PC-3 (cell line): ENCODE data around the gene HTR1D. TPM values are rescaled to one million over a fixed set of nuclear protein-coding genes. Genes with fewer than 3 reads are reported as not detected.

Experiments
- ATAC-seq: fragments of 200-7000 bp; cut with Tn5 transposase; 2 replicates; pipeline ENCODE4 v1.9.1; 2020; ENCODE audit warnings: mild to moderate bottlenecking, moderate library complexity
- BruUV-seq: library from RNA; stranded (reverse); fragments of 400-500 nt; replicated peaks from 2 replicates; lab custom pipeline; 2021; lab: Mats Ljungman, UMichigan
- CTCF ChIA-PET: fragments of 300-600 bp; sonication (Branson Sonifier 250); formaldehyde crosslinking; loops from one replicate; lab custom pipeline; 2022; ENCODE audit warnings: antibody characterized with exemption; lab: Charles Lee
- POLR2A ChIA-PET: fragments of 300-600 bp; sonication (Branson Sonifier 250); formaldehyde crosslinking; loops from one replicate; lab custom pipeline; 2022; ENCODE audit warnings: antibody characterized with exemption; ENCODE audit not compliant: unreplicated experiment; lab: Charles Lee
- DNase-seq: peaks from one replicate; pipeline ENCODE4 v3.0.0-alpha.2; 2015
- H2AFZ ChIP-seq: fragments of 300-600 bp; sonication (generic); 2 replicates; pipeline ENCODE4 v1.6.0; 2016; ENCODE audit warnings: antibody characterized with exemption, low read length
- H3F3A ChIP-seq: fragments of 300-600 bp; sonication (generic); one replicate; pipeline ENCODE4 v1.6.0; 2017; ENCODE audit warnings: antibody characterized with exemption, low read length, control low read depth, mild to moderate bottlenecking; ENCODE audit not compliant: unreplicated experiment
- H3K27ac ChIP-seq: fragments of 300-600 bp; sonication (generic); 2 replicates; pipeline ENCODE4 v1.5.1; 2016; ENCODE audit warnings: mild to moderate bottlenecking, low read length
- H3K27me3 ChIP-seq: fragments of 300-600 bp; sonication (generic); 2 replicates; pipeline ENCODE4 v1.6.1; 2016; ENCODE audit warnings: low read length, mixed read lengths
- H3K36me3 ChIP-seq: fragments of 300-600 bp; sonication (generic); 2 replicates; pipeline ENCODE4 v1.6.1; 2016; ENCODE audit warnings: low read depth, mixed run types, low read length, mixed read lengths
- H3K4me1 ChIP-seq: fragments of 300-600 bp; sonication (generic); 2 replicates; pipeline ENCODE4 v1.5.1; 2016; ENCODE audit warnings: low read length; ENCODE audit not compliant: insufficient read depth
- H3K4me2 ChIP-seq: fragments of 300-600 bp; sonication (generic); 2 replicates; pipeline ENCODE4 v1.6.0; 2016; ENCODE audit warnings: low read length
- H3K4me3 ChIP-seq: fragments of 300-600 bp; sonication (generic); 2 replicates; pipeline ENCODE4 v1.5.1; 2016; ENCODE audit warnings: mild to moderate bottlenecking, low read length, mixed read lengths
- H3K79me2 ChIP-seq: fragments of 300-600 bp; sonication (generic); 2 replicates; pipeline ENCODE4 v1.6.1; 2017; ENCODE audit warnings: low read length, mixed read lengths
- H3K9ac ChIP-seq: fragments of 300-600 bp; sonication (generic); 2 replicates; pipeline ENCODE4 v1.6.0; 2016; ENCODE audit warnings: mild to moderate bottlenecking, low read length
- H3K9me2 ChIP-seq: fragments of 300-600 bp; sonication (generic); replicated peaks from 2 replicates; pipeline ENCODE4 v1.6.1; 2016; ENCODE audit warnings: mixed run types, low read length, mixed read lengths
- H3K9me3 ChIP-seq: fragments of 300-600 bp; sonication (generic); 2 replicates; pipeline ENCODE4 v1.6.1; 2016; ENCODE audit warnings: low read length, mixed read lengths
- H4K20me1 ChIP-seq: fragments of 300-600 bp; sonication (generic); 2 replicates; pipeline ENCODE4 v1.6.1; 2016; ENCODE audit warnings: low read length, mixed read lengths
- EZH2 ChIP-seq: fragments of 300-600 bp; sonication (generic); IDR thresholded peaks from one replicate; pipeline ENCODE4 v1.6.1; 2017; ENCODE audit warnings: antibody characterized with exemption, mild to moderate bottlenecking, low read length; ENCODE audit not compliant: unreplicated experiment
- EZH2phosphoT487 ChIP-seq: fragments of 300-600 bp; sonication (generic); IDR thresholded peaks from 2 replicates; pipeline ENCODE4 v1.6.1; 2018; ENCODE audit warnings: mild to moderate bottlenecking, antibody characterized with exemption, low read length, borderline replicate concordance
- intact Hi-C: fragments of 100-400 bp; cut with micrococcal nuclease; formaldehyde crosslinking; loops from 2 replicates; pipeline ENCODE4 v1.9.0; 2023
- total RNA-seq: library from RNA; depleted of rRNA; stranded (reverse); fragments of >200 nt; gene quantifications from 2 replicates; pipeline ENCODE4 v1.2.3, GENCODE V29; 2014
- TF ChIP-seq, protein P1 (sequence below): fragments of 300-600 bp; sonication (generic); conservative IDR thresholded peaks from 2 replicates; pipeline ENCODE4 v1.5.1; 2017; ENCODE audit warnings: antibody characterized with exemption, low read depth, mild to moderate bottlenecking, low read length

The HTR1D gene
- total RNA-seq, 1 experiment from 2014 or later, result 1.3 TPM

DNA sequence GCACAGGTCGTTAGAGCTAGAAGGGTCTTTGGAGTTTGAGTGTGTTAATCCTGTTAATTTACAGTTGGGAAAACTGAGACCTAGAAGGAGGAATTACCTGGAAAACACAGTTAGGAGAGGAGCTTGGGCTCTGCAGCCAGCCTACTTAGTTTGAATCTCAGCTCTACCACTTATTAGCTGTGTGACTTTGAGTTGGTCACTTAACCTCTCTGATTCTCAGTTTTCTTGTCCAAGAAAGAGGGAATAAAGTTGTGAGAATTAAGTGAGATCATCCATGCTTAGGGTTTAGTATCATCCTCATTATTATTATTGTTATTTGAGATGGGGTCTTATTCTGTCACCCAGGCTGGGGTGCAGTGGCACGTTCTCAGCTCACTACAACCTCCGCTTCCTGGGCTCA, 5.4 kb upstream of the HTR1D start:
- no peaks in the 10 kb centered on the region for H4K20me1 ChIP-seq
- H2AFZ ChIP-seq, result no peak overlapping the region
- TF ChIP-seq, protein P1, sequence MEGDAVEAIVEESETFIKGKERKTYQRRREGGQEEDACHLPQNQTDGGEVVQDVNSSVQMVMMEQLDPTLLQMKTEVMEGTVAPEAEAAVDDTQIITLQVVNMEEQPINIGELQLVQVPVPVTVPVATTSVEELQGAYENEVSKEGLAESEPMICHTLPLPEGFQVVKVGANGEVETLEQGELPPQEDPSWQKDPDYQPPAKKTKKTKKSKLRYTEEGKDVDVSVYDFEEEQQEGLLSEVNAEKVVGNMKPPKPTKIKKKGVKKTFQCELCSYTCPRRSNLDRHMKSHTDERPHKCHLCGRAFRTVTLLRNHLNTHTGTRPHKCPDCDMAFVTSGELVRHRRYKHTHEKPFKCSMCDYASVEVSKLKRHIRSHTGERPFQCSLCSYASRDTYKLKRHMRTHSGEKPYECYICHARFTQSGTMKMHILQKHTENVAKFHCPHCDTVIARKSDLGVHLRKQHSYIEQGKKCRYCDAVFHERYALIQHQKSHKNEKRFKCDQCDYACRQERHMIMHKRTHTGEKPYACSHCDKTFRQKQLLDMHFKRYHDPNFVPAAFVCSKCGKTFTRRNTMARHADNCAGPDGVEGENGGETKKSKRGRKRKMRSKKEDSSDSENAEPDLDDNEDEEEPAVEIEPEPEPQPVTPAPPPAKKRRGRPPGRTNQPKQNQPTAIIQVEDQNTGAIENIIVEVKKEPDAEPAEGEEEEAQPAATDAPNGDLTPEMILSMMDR, result no peak
- H3K4me1 ChIP-seq, result no peaks in the 10 kb centered on the region
- DNase-seq, result no peak
- H3K27ac ChIP-seq, result no peak overlapping the region
- peaks cover 1% of the 10 kb centered on the region for H3K27me3 ChIP-seq
- ChIA-PET POLR2A (no interaction called here), CTCF (no interaction called here)
- H3K9ac ChIP-seq, result no peak overlapping the region
- no TSS peak for BruUV-seq
- H3K36me3 ChIP-seq, result no peaks in the 10 kb centered on the region
- no peaks in the 10 kb centered on the region for H3K79me2 ChIP-seq
- no peak overlapping the region for H3K4me2 ChIP-seq
- H3K9me2 ChIP-seq, result no peaks in the 10 kb centered on the region
- H3K4me3 ChIP-seq, result no peak overlapping the region
- intact Hi-C loops, result no loop called here
- ATAC-seq, result no peak
- H3K9me3 ChIP-seq, result no peaks in the 10 kb centered on the region
- no peaks in the 10 kb centered on the region for H3F3A ChIP-seq

DNA sequence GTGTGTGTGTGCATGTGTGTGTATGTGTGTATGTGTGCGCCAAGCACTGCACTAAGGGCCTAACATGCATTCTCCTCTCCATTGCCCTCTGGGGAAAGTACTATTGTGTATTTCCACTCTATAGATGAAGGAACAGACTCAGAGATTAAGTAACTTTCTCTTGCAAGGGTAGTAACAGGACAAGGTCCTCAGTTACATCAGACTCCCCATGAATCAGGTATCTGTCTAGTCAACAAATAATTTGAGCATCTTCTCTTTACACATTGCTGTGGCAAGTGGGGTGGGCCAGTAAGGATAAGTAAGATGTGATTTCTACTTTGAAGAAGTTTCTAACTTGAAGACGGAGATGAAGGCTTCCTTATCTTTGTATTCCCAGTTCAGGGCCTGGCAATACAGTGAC, 5.0 kb upstream of the HTR1D start:
- Histone ChIP-seq H3K9ac (no peak overlapping the region), H4K20me1 (no peaks in the 10 kb centered on the region), H3K36me3 (no peaks in the 10 kb centered on the region), H3F3A (no peaks in the 10 kb centered on the region), H3K9me2 (no peaks in the 10 kb centered on the region), H3K4me3 (no peak overlapping the region), H3K27me3 (peaks cover 5% of the 10 kb centered on the region), H3K9me3 (no peaks in the 10 kb centered on the region), H3K27ac (no peak overlapping the region), H2AFZ (no peak overlapping the region), H3K4me1 (no peaks in the 10 kb centered on the region), H3K4me2 (no peak overlapping the region), H3K79me2 (no peaks in the 10 kb centered on the region)
- CTCF ChIA-PET, result no interaction called here
- POLR2A ChIA-PET, result no interaction called here
- DNase-seq (no peak), ATAC-seq (no peak)
- TF ChIP-seq, protein P1, result no peak
- TF ChIP-seq EZH2 (no peak), EZH2phosphoT487 (no peak)
- intact Hi-C loops, result no loop called here
- no TSS peak for BruUV-seq

DNA sequence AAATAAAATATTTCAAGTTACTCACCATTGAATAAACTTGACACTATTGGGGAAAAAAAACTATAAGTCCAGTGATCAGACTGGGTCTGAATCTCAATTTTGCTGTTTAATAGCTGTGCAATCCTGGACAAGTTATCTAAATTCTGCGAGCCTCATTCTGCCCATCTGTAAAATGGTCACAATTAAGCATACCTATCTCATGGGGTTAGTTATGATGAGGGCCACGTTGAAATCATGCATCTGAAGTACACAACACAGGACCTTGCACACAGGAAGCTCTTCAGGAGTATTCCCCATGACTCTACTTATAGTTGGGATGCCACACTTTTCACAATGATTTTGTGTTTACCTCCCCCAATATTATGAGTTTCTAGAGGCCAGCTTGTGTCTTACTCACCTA, 3.8 kb upstream of the HTR1D start:
- Histone ChIP-seq H3K27me3 (peaks cover 6% of the 10 kb centered on the region), H3K9me3 (no peaks in the 10 kb centered on the region), H3F3A (no peaks in the 10 kb centered on the region), H4K20me1 (no peaks in the 10 kb centered on the region), H3K4me1 (no peaks in the 10 kb centered on the region), H3K79me2 (no peaks in the 10 kb centered on the region), H2AFZ (no peak overlapping the region), H3K9ac (no peak overlapping the region), H3K4me3 (no peak overlapping the region), H3K9me2 (no peaks in the 10 kb centered on the region), H3K27ac (no peak overlapping the region), H3K4me2 (no peak overlapping the region), H3K36me3 (no peaks in the 10 kb centered on the region)
- ChIA-PET CTCF (interaction anchor here (0.6 kb wide), 1 partner anchor 96 kb away, joined by 3 read pairs; no protein-coding TSS in a partner anchor), POLR2A (no interaction called here)
- DNase-seq (no peak), ATAC-seq (no peak)
- intact Hi-C loops, result no loop called here
- TF ChIP-seq, protein P1, result no peak
- no peak for TF ChIP-seq EZH2phosphoT487
- TF ChIP-seq EZH2, result no peak
- BruUV-seq, result no TSS peak
